ENCODE results near the gene VSTM4. TPM values are rescaled to one million over a fixed set of nuclear protein-coding genes. Genes with fewer than 3 reads are reported as not detected.
A peak's percentile ranks its signal among the peaks of the same experiment; 100 is the strongest.

VSTM4 gene
- total RNA-seq, 3 donors from 2014 or later: 1.5 to 13.8 (median 2.2) TPM

GRCh38 chr10:49161411-49161997 is 46.2 kb upstream of the VSTM4 start:
- ATAC-seq (peak; percentile 29), DNase-seq (no peak)
- H3K9me3 ChIP-seq: no peaks in the 10 kb centered on the region
- H3K4me1 ChIP-seq (ENCODE audit: low read depth): no peaks in the 10 kb centered on the region
- intact Hi-C loops (cut with DNase I, micrococcal nuclease): loop anchor here in 1 of 2 donors (10.0 kb wide), 1 partner anchor 177 kb away; no protein-coding TSS in a partner anchor
- H3K4me3 ChIP-seq: no peak overlapping the region
- H3K36me3 ChIP-seq (ENCODE audit: low read depth): no peaks in the 10 kb centered on the region
- TF ChIP-seq CTCF (IDR thresholded peaks at IDR 0.05): no peak

GRCh38 chr10:49160814-49161213 is 45.5 kb upstream of the VSTM4 start:
- H3K9me3 ChIP-seq: no peaks in the 10 kb centered on the region
- intact Hi-C loops (cut with DNase I, micrococcal nuclease): loop anchor here in 1 of 2 donors (10.0 kb wide), 1 partner anchor 176 kb away; no protein-coding TSS in a partner anchor
- DNase-seq: no peak
- H3K36me3 ChIP-seq (ENCODE audit: low read depth): no peaks in the 10 kb centered on the region
- ATAC-seq: no peak
- no peak for TF ChIP-seq CTCF (IDR thresholded peaks at IDR 0.05)
- no peaks in the 10 kb centered on the region for H3K4me1 ChIP-seq (ENCODE audit: low read depth)
- no peak overlapping the region for H3K4me3 ChIP-seq

GRCh38 chr10:49160110-49160509 is 44.8 kb upstream of the VSTM4 start:
- Histone ChIP-seq H3K4me3 (no peak overlapping the region), H3K36me3 (ENCODE audit: low read depth) (no peaks in the 10 kb centered on the region), H3K9me3 (no peaks in the 10 kb centered on the region), H3K4me1 (ENCODE audit: low read depth) (no peaks in the 10 kb centered on the region)
- intact Hi-C loops (cut with DNase I, micrococcal nuclease): loop anchor here in 1 of 2 donors (10.0 kb wide), 1 partner anchor 175 kb away; no protein-coding TSS in a partner anchor
- DNase-seq (no peak), ATAC-seq (no peak)
- TF ChIP-seq CTCF (IDR thresholded peaks at IDR 0.05): no peak

GRCh38 chr10:49158915-49159314 is 43.6 kb upstream of the VSTM4 start:
- Histone ChIP-seq H3K36me3 (ENCODE audit: low read depth) (no peaks in the 10 kb centered on the region), H3K9me3 (no peaks in the 10 kb centered on the region), H3K4me1 (ENCODE audit: low read depth) (no peaks in the 10 kb centered on the region), H3K4me3 (no peak overlapping the region)
- DNase-seq: no peak
- TF ChIP-seq CTCF (IDR thresholded peaks at IDR 0.05): no peak
- intact Hi-C loops (cut with DNase I, micrococcal nuclease): no loop called here
- ATAC-seq: no peak

- Histone ChIP-seq H3K9me3 (no peaks in the 10 kb centered on the region), H3K36me3 (ENCODE audit: low read depth) (no peaks in the 10 kb centered on the region), H3K4me1 (ENCODE audit: low read depth) (no peaks in the 10 kb centered on the region), H3K4me3 (no peak overlapping the region)
- intact Hi-C loops (cut with DNase I, micrococcal nuclease): no loop called here
- no peak for ATAC-seq
- no peak for DNase-seq
- no peak for TF ChIP-seq CTCF (IDR thresholded peaks at IDR 0.05)
These were observed 43.1 kb upstream of the VSTM4 start for GRCh38 chr10:49158404-49158803.
